HCT116 (cell line): ENCODE data around the gene TNIK. TPM values are rescaled to one million over a fixed set of nuclear protein-coding genes. Genes with fewer than 3 reads are reported as not detected.

Source experiments
- ATAC-seq: fragments of 200-7000 bp; cut with Tn5 transposase; 2 replicates; pipeline ENCODE4 v1.9.1; 2020; ENCODE audit warnings: mild to moderate bottlenecking, moderate library complexity
- BruUV-seq: library from RNA; stranded (reverse); fragments of 400-500 nt; replicated peaks from 2 replicates; lab custom pipeline; 2021; lab: Mats Ljungman, UMichigan
- CTCF ChIA-PET: fragments of 300-600 bp; sonication (Branson Sonifier 250); formaldehyde crosslinking; loops from one replicate; lab custom pipeline; 2021; ENCODE audit warnings: antibody characterized with exemption; lab: Charles Lee
- POLR2A ChIA-PET: fragments of 300-600, 350-600 bp; sonication (Branson Sonifier 250); formaldehyde crosslinking; loops from one replicate; lab custom pipeline; 2021; ENCODE audit warnings: antibody characterized with exemption; lab: Charles Lee
- RAD21 ChIA-PET, 2 experiments: fragments of 300-600 bp; sonication (Branson Sonifier 250); formaldehyde crosslinking; loops; one replicate each; lab custom pipeline; 2023; ENCODE audit warnings: low total read pairs in 2 of 2; ENCODE audit not compliant: uncharacterized antibody in 2 of 2, unreplicated experiment in 2 of 2, low non-redundant PET in 1 of 2; lab: Charles Lee
- DNase-seq: peaks from one replicate; pipeline ENCODE4 v3.0.0-alpha.2; 2010; ENCODE audit warnings: low read depth, low spot score
- H2AFZ ChIP-seq: fragments of 200-600 bp; shearing (Covaris generic), sonication (generic); 2 replicates; pipeline ENCODE4 v1.6.1; 2017; ENCODE audit warnings: low read depth, mixed run types, mixed read lengths, antibody characterized with exemption, low read length; ENCODE audit not compliant: poor library complexity, severe bottlenecking
- H3K27ac ChIP-seq: 2 replicates; pipeline ENCODE4 v1.5.1; 2012; ENCODE audit warnings: low read depth, low read length
- H3K27me3 ChIP-seq: fragments of 200-600 bp; sonication (generic); 2 replicates; pipeline ENCODE4 v1.6.1; 2016; ENCODE audit warnings: mixed run types, low read length, mixed read lengths; ENCODE audit not compliant: insufficient read depth
- H3K36me3 ChIP-seq, 2 experiments: fragments of 200-500 bp in 1 of 2; fragments of 200-600 bp in 1 of 2; sonication (Bioruptor generic) in 1 of 2; sonication (generic) in 1 of 2; 2 replicates each; pipeline versions ENCODE4 v1.5.1 to v1.6.1; 2014 to 2016; ENCODE audit warnings: low read length in 2 of 2, inconsistent platforms in 1 of 2, mixed read lengths in 1 of 2, mixed run types in 1 of 2; ENCODE audit not compliant: insufficient read depth in 2 of 2, control insufficient read depth in 1 of 2
- H3K4me1 ChIP-seq, 2 experiments: fragments of 200-600 bp in 1 of 2; sonication (generic) in 1 of 2; 2 replicates each; pipeline versions ENCODE4 v1.5.1 to v1.6.1; 2012 to 2017; ENCODE audit warnings: low read length in 2 of 2, inconsistent platforms in 1 of 2, mild to moderate bottlenecking in 1 of 2, mixed read lengths in 1 of 2, mixed run types in 1 of 2, moderate library complexity in 1 of 2; ENCODE audit not compliant: insufficient read depth in 2 of 2, control insufficient read depth in 1 of 2
- H3K4me2 ChIP-seq: fragments of 200-600 bp; sonication (generic); 2 replicates; pipeline ENCODE4 v1.6.1; 2017; ENCODE audit warnings: mixed run types, low read length, mixed read lengths
- H3K4me3 ChIP-seq, 2 experiments: fragments of 200-600 bp in 1 of 2; sonication (generic) in 1 of 2; replicated peaks in 1 of 2; 2 replicates each; pipeline ENCODE4 v1.5.1; 2011 to 2016; ENCODE audit warnings: low read length in 2 of 2, control low read depth in 1 of 2, low read depth in 1 of 2, mild to moderate bottlenecking in 1 of 2, mixed read lengths in 1 of 2, mixed run types in 1 of 2
- H3K79me2 ChIP-seq: fragments of 200-600 bp; sonication (generic); 2 replicates; pipeline ENCODE4 v1.6.1; 2017; ENCODE audit warnings: mild to moderate bottlenecking, mixed run types, low read length, moderate library complexity, mixed read lengths; ENCODE audit not compliant: insufficient read depth
- H3K9ac ChIP-seq: fragments of 200-600 bp; sonication (generic); 2 replicates; pipeline ENCODE4 v1.6.1; 2016; ENCODE audit warnings: low read length, mixed read lengths
- H3K9me2 ChIP-seq: fragments of 200-600 bp; sonication (generic), shearing (Covaris generic); 2 replicates; pipeline ENCODE4 v1.6.1; 2017; ENCODE audit warnings: mixed run types, mild to moderate bottlenecking, moderate library complexity; ENCODE audit not compliant: insufficient read depth
- H3K9me3 ChIP-seq, 2 experiments: fragments of 200-500 bp in 1 of 2; fragments of 200-600 bp in 1 of 2; sonication (Bioruptor generic) in 1 of 2; sonication (generic) in 1 of 2; 2 replicates each; pipeline ENCODE4 v1.6.1; 2014 to 2017; ENCODE audit warnings: low read length in 2 of 2, mixed read lengths in 2 of 2, inconsistent platforms in 1 of 2, low read depth in 1 of 2, mild to moderate bottlenecking in 1 of 2, mixed run types in 1 of 2, moderate library complexity in 1 of 2; ENCODE audit not compliant: control insufficient read depth in 1 of 2, insufficient read depth in 1 of 2
- H4K20me1 ChIP-seq: fragments of 200-600 bp; sonication (generic), shearing (Covaris generic); 2 replicates; pipeline ENCODE4 v1.6.1; 2017; ENCODE audit warnings: mixed run types, mild to moderate bottlenecking, moderate library complexity; ENCODE audit not compliant: insufficient read depth
- CBX3 ChIP-seq: IDR thresholded peaks from 2 replicates; pipeline ENCODE4 v1.6.1; 2012; ENCODE audit warnings: low read depth
- FOSL1 ChIP-seq: IDR thresholded peaks from 2 replicates; pipeline ENCODE4 v1.6.1; 2012; ENCODE audit warnings: low read depth
- POLR2A ChIP-seq: IDR thresholded peaks from 2 replicates; pipeline ENCODE4 v1.7.0; 2011; ENCODE audit warnings: borderline replicate concordance; ENCODE audit not compliant: insufficient read depth, insufficient read length; ENCODE audit errors: extremely low read depth
- REST ChIP-seq: IDR thresholded peaks from 2 replicates; pipeline ENCODE4 v1.6.1; 2012; ENCODE audit warnings: low read depth
- intact Hi-C: fragments of 100-400 bp; cut with micrococcal nuclease; formaldehyde crosslinking; loops from 2 replicates; pipeline ENCODE4 v1.10.0; 2022
- total RNA-seq: library from RNA; stranded (reverse); gene quantifications from one replicate; pipeline ENCODE4 v1.2.1, GENCODE V29; 2021; ENCODE audit not compliant: unreplicated experiment
- TF ChIP-seq, protein P1 (sequence below): IDR thresholded peaks from 2 replicates; pipeline ENCODE4 v1.6.1; 2012
- TF ChIP-seq, protein P2 (sequence below), 3 experiments: fragments of 200-600 bp in 1 of 3; sonication (generic) in 1 of 3; IDR thresholded peaks in 2 of 3; conservative IDR thresholded peaks in 1 of 3; 2 replicates each; pipeline ENCODE4 v1.5.1; 2012 to 2017; ENCODE audit warnings: low read depth in 2 of 3, low read length in 2 of 3, antibody characterized with exemption in 1 of 3, borderline replicate concordance in 1 of 3, control low read depth in 1 of 3, mild to moderate bottlenecking in 1 of 3, mixed read lengths in 1 of 3, mixed run types in 1 of 3, moderate library complexity in 1 of 3; ENCODE audit not compliant: insufficient read depth in 1 of 3

TNIK gene
- total RNA-seq, 1 experiment from 2014 or later = 24.1 TPM

DNA sequence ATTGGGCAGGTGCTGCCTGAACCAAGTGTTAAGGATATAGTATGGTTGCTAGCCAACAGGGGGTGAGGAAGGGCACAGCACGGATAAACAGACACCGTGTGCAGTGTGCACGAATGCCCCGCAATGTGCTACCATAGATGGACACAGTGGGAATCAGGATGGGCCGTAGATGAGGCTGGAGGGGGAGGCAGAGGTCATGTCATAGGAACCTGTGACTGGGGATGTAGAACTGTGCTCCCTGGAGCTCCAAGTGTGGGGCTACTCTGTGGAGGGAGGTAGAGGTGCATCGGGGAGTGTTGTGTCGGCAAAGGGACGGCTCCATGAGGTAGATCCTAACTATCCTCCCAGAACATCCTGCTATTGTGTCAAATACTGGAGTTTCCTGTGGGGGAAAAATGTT is 102.5 kb downstream of the TNIK start:
- H3K27ac ChIP-seq = no peak overlapping the region
- no peaks in the 10 kb centered on the region for H3K36me3 ChIP-seq
- TF ChIP-seq FOSL1 (no peak), REST (no peak), CBX3 (no peak), POLR2A (no peak)
- TF ChIP-seq, protein P1, sequence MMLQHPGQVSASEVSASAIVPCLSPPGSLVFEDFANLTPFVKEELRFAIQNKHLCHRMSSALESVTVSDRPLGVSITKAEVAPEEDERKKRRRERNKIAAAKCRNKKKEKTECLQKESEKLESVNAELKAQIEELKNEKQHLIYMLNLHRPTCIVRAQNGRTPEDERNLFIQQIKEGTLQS = no peak
- TF ChIP-seq, protein P2, sequence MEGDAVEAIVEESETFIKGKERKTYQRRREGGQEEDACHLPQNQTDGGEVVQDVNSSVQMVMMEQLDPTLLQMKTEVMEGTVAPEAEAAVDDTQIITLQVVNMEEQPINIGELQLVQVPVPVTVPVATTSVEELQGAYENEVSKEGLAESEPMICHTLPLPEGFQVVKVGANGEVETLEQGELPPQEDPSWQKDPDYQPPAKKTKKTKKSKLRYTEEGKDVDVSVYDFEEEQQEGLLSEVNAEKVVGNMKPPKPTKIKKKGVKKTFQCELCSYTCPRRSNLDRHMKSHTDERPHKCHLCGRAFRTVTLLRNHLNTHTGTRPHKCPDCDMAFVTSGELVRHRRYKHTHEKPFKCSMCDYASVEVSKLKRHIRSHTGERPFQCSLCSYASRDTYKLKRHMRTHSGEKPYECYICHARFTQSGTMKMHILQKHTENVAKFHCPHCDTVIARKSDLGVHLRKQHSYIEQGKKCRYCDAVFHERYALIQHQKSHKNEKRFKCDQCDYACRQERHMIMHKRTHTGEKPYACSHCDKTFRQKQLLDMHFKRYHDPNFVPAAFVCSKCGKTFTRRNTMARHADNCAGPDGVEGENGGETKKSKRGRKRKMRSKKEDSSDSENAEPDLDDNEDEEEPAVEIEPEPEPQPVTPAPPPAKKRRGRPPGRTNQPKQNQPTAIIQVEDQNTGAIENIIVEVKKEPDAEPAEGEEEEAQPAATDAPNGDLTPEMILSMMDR (IDR thresholded peaks at IDR 0.05 in 2 of 3, conservative IDR thresholded peaks at IDR 0.05 in 1 of 3; ENCODE audit: borderline replicate concordance in 1 of 3, insufficient read depth in 1 of 3, low read depth in 2 of 3, low read length in 2 of 3) = no peak
- TF ChIP-seq, all 23 proteins: peak for 0
- Histone ChIP-seq H3K79me2 (no peaks in the 10 kb centered on the region), H3K4me3 (no peak overlapping the region), H3K27me3 (no peaks in the 10 kb centered on the region), H3K9ac (no peak overlapping the region), H3K9me3 (no peaks in the 10 kb centered on the region), H4K20me1 (no peaks in the 10 kb centered on the region), H3K4me1 (peaks cover 40 to 47% of the 10 kb centered on the region in 2 experiments), H3K9me2 (no peaks in the 10 kb centered on the region), H2AFZ (no peak overlapping the region), H3K4me2 (no peak overlapping the region)
- POLR2A ChIA-PET = interaction anchor here (0.7 kb wide), 1 partner anchor 10 kb away, joined by 3 read pairs; no protein-coding TSS in a partner anchor
- no peak for DNase-seq
- CTCF ChIA-PET = no interaction called here
- no peak for ATAC-seq
- RAD21 ChIA-PET = no interaction called here
- intact Hi-C loops = no loop called here
- no TSS peak for BruUV-seq
